HCT116 (cell line): ENCODE data around the gene CACNA1F. TPM values are rescaled to one million over a fixed set of nuclear protein-coding genes. Genes with fewer than 3 reads are reported as not detected.

Source experiments
- ATAC-seq: fragments of 200-7000 bp; cut with Tn5 transposase; 2 replicates; pipeline ENCODE4 v1.9.1; 2020; ENCODE audit warnings: mild to moderate bottlenecking, moderate library complexity
- BruUV-seq: library from RNA; stranded (reverse); fragments of 400-500 nt; replicated peaks from 2 replicates; lab custom pipeline; 2021; lab: Mats Ljungman, UMichigan
- CTCF ChIA-PET: fragments of 300-600 bp; sonication (Branson Sonifier 250); formaldehyde crosslinking; loops from one replicate; lab custom pipeline; 2021; ENCODE audit warnings: antibody characterized with exemption; lab: Charles Lee
- POLR2A ChIA-PET: fragments of 300-600, 350-600 bp; sonication (Branson Sonifier 250); formaldehyde crosslinking; loops from one replicate; lab custom pipeline; 2021; ENCODE audit warnings: antibody characterized with exemption; lab: Charles Lee
- RAD21 ChIA-PET, 2 experiments: fragments of 300-600 bp; sonication (Branson Sonifier 250); formaldehyde crosslinking; loops; one replicate each; lab custom pipeline; 2023; ENCODE audit warnings: low total read pairs in 2 of 2; ENCODE audit not compliant: uncharacterized antibody in 2 of 2, unreplicated experiment in 2 of 2, low non-redundant PET in 1 of 2; lab: Charles Lee
- DNase-seq: peaks from one replicate; pipeline ENCODE4 v3.0.0-alpha.2; 2010; ENCODE audit warnings: low read depth, low spot score
- H2AFZ ChIP-seq: fragments of 200-600 bp; shearing (Covaris generic), sonication (generic); 2 replicates; pipeline ENCODE4 v1.6.1; 2017; ENCODE audit warnings: low read depth, mixed run types, mixed read lengths, antibody characterized with exemption, low read length; ENCODE audit not compliant: poor library complexity, severe bottlenecking
- H3K27ac ChIP-seq: 2 replicates; pipeline ENCODE4 v1.5.1; 2012; ENCODE audit warnings: low read depth, low read length
- H3K27me3 ChIP-seq: fragments of 200-600 bp; sonication (generic); 2 replicates; pipeline ENCODE4 v1.6.1; 2016; ENCODE audit warnings: mixed run types, low read length, mixed read lengths; ENCODE audit not compliant: insufficient read depth
- H3K36me3 ChIP-seq, 2 experiments: fragments of 200-500 bp in 1 of 2; fragments of 200-600 bp in 1 of 2; sonication (Bioruptor generic) in 1 of 2; sonication (generic) in 1 of 2; 2 replicates each; pipeline versions ENCODE4 v1.5.1 to v1.6.1; 2014 to 2016; ENCODE audit warnings: low read length in 2 of 2, inconsistent platforms in 1 of 2, mixed read lengths in 1 of 2, mixed run types in 1 of 2; ENCODE audit not compliant: insufficient read depth in 2 of 2, control insufficient read depth in 1 of 2
- H3K4me1 ChIP-seq, 2 experiments: fragments of 200-600 bp in 1 of 2; sonication (generic) in 1 of 2; 2 replicates each; pipeline versions ENCODE4 v1.5.1 to v1.6.1; 2012 to 2017; ENCODE audit warnings: low read length in 2 of 2, inconsistent platforms in 1 of 2, mild to moderate bottlenecking in 1 of 2, mixed read lengths in 1 of 2, mixed run types in 1 of 2, moderate library complexity in 1 of 2; ENCODE audit not compliant: insufficient read depth in 2 of 2, control insufficient read depth in 1 of 2
- H3K4me2 ChIP-seq: fragments of 200-600 bp; sonication (generic); 2 replicates; pipeline ENCODE4 v1.6.1; 2017; ENCODE audit warnings: mixed run types, low read length, mixed read lengths
- H3K4me3 ChIP-seq, 2 experiments: fragments of 200-600 bp in 1 of 2; sonication (generic) in 1 of 2; replicated peaks in 1 of 2; 2 replicates each; pipeline ENCODE4 v1.5.1; 2011 to 2016; ENCODE audit warnings: low read length in 2 of 2, control low read depth in 1 of 2, low read depth in 1 of 2, mild to moderate bottlenecking in 1 of 2, mixed read lengths in 1 of 2, mixed run types in 1 of 2
- H3K79me2 ChIP-seq: fragments of 200-600 bp; sonication (generic); 2 replicates; pipeline ENCODE4 v1.6.1; 2017; ENCODE audit warnings: mild to moderate bottlenecking, mixed run types, low read length, moderate library complexity, mixed read lengths; ENCODE audit not compliant: insufficient read depth
- H3K9ac ChIP-seq: fragments of 200-600 bp; sonication (generic); 2 replicates; pipeline ENCODE4 v1.6.1; 2016; ENCODE audit warnings: low read length, mixed read lengths
- H3K9me2 ChIP-seq: fragments of 200-600 bp; sonication (generic), shearing (Covaris generic); 2 replicates; pipeline ENCODE4 v1.6.1; 2017; ENCODE audit warnings: mixed run types, mild to moderate bottlenecking, moderate library complexity; ENCODE audit not compliant: insufficient read depth
- H3K9me3 ChIP-seq, 2 experiments: fragments of 200-500 bp in 1 of 2; fragments of 200-600 bp in 1 of 2; sonication (Bioruptor generic) in 1 of 2; sonication (generic) in 1 of 2; 2 replicates each; pipeline ENCODE4 v1.6.1; 2014 to 2017; ENCODE audit warnings: low read length in 2 of 2, mixed read lengths in 2 of 2, inconsistent platforms in 1 of 2, low read depth in 1 of 2, mild to moderate bottlenecking in 1 of 2, mixed run types in 1 of 2, moderate library complexity in 1 of 2; ENCODE audit not compliant: control insufficient read depth in 1 of 2, insufficient read depth in 1 of 2
- H4K20me1 ChIP-seq: fragments of 200-600 bp; sonication (generic), shearing (Covaris generic); 2 replicates; pipeline ENCODE4 v1.6.1; 2017; ENCODE audit warnings: mixed run types, mild to moderate bottlenecking, moderate library complexity; ENCODE audit not compliant: insufficient read depth
- CEBPB ChIP-seq: IDR thresholded peaks from 2 replicates; pipeline ENCODE4 v1.6.1; 2012; ENCODE audit warnings: low read depth
- CTCF ChIP-seq, 3 experiments: fragments of 200-600 bp in 1 of 3; sonication (generic) in 1 of 3; IDR thresholded peaks in 2 of 3; conservative IDR thresholded peaks in 1 of 3; 2 replicates each; pipeline ENCODE4 v1.5.1; 2012 to 2017; ENCODE audit warnings: low read depth in 2 of 3, low read length in 2 of 3, antibody characterized with exemption in 1 of 3, borderline replicate concordance in 1 of 3, control low read depth in 1 of 3, mild to moderate bottlenecking in 1 of 3, mixed read lengths in 1 of 3, mixed run types in 1 of 3, moderate library complexity in 1 of 3; ENCODE audit not compliant: insufficient read depth in 1 of 3
- EGR1 ChIP-seq: IDR thresholded peaks from 2 replicates; pipeline ENCODE4 v1.6.1; 2012; ENCODE audit warnings: low read depth
- POLR2AphosphoS5 ChIP-seq: IDR thresholded peaks from 2 replicates; pipeline ENCODE4 v1.6.1; 2011; ENCODE audit warnings: mild to moderate bottlenecking, low read depth, low read length, moderate library complexity
- RAD21 ChIP-seq: IDR thresholded peaks from 2 replicates; pipeline ENCODE4 v1.6.1; 2012; ENCODE audit warnings: low read depth, mild to moderate bottlenecking
- SIN3A ChIP-seq: IDR thresholded peaks from 2 replicates; pipeline ENCODE4 v1.6.1; 2012; ENCODE audit warnings: low read depth
- SP1 ChIP-seq: IDR thresholded peaks from 2 replicates; pipeline ENCODE4 v1.6.1; 2012; ENCODE audit warnings: low read depth
- SRF ChIP-seq: IDR thresholded peaks from 2 replicates; pipeline ENCODE4 v1.6.1; 2012; ENCODE audit warnings: low read depth
- TCF7L2 ChIP-seq: IDR thresholded peaks from 2 replicates; pipeline ENCODE4 v1.7.0; 2011; ENCODE audit warnings: borderline replicate concordance, inconsistent platforms; ENCODE audit not compliant: insufficient read depth, insufficient read length; ENCODE audit errors: extremely low read depth
- YY1 ChIP-seq: IDR thresholded peaks from 2 replicates; pipeline ENCODE4 v1.6.1; 2011; ENCODE audit warnings: low read length, low read depth, moderate library complexity, mild to moderate bottlenecking; ENCODE audit not compliant: insufficient replicate concordance; ENCODE audit errors: extremely low read depth
- ZFX ChIP-seq: fragments of 450-650 bp; IDR thresholded peaks from 2 replicates; pipeline ENCODE4 v1.6.1; 2017
- ZNF274 ChIP-seq: fragments of 200-500 bp; sonication (Bioruptor generic); IDR thresholded peaks from 2 replicates; pipeline ENCODE4 v1.6.1; 2014; ENCODE audit warnings: mild to moderate bottlenecking, low read depth, low read length, inconsistent platforms
- intact Hi-C: fragments of 100-400 bp; cut with micrococcal nuclease; formaldehyde crosslinking; loops from 2 replicates; pipeline ENCODE4 v1.10.0; 2022
- total RNA-seq: library from RNA; stranded (reverse); gene quantifications from one replicate; pipeline ENCODE4 v1.2.1, GENCODE V29; 2021; ENCODE audit not compliant: unreplicated experiment

The CACNA1F gene
- total RNA-seq, 1 experiment from 2014 or later = not detected

- Histone ChIP-seq H3K27ac (no peak overlapping the region), H3K4me1 (no peaks in the 10 kb centered on the region), H3K9ac (no peak overlapping the region), H2AFZ (no peak overlapping the region), H3K4me2 (no peak overlapping the region), H3K4me3 (no peak overlapping the region), H3K27me3 (no peaks in the 10 kb centered on the region), H3K9me3 (no peaks in the 10 kb centered on the region), H3K36me3 (no peaks in the 10 kb centered on the region), H3K9me2 (no peaks in the 10 kb centered on the region), H4K20me1 (no peaks in the 10 kb centered on the region), H3K79me2 (no peaks in the 10 kb centered on the region)
- intact Hi-C loops = no loop called here
- TF ChIP-seq EGR1 (no peak), ZFX (no peak), ZNF274 (no peak), POLR2AphosphoS5 (no peak), RAD21 (no peak), SIN3A (no peak), YY1 (no peak), SRF (no peak), CTCF (IDR thresholded peaks at IDR 0.05 in 2 of 3, conservative IDR thresholded peaks at IDR 0.05 in 1 of 3; ENCODE audit: borderline replicate concordance in 1 of 3, insufficient read depth in 1 of 3, low read depth in 2 of 3, low read length in 2 of 3) (no peak), SP1 (no peak), CEBPB (no peak), TCF7L2 (no peak)
- RAD21 ChIA-PET = no interaction called here
- POLR2A ChIA-PET = no interaction called here
- BruUV-seq = no TSS peak
- CTCF ChIA-PET = interaction anchor here (1.2 kb wide), 1 partner anchor 16 kb away, joined by 6 read pairs; no protein-coding TSS in a partner anchor
- DNase-seq (no peak), ATAC-seq (no peak)
Measured at GRCh38 chrX:49208399-49208798, 24.7 kb downstream of the CACNA1F start.
